ENCODE measurements around the gene CDKN1A. TPM values are rescaled to one million over a fixed set of nuclear protein-coding genes. Genes with fewer than 3 reads are reported as not detected.

Gene CDKN1A
- total RNA-seq, 1 donor from 2014 or later = 50.4 TPM

- H3K4me1 Mint-ChIP-seq = peaks cover 43% of the 10 kb centered on the region
- CTCF ChIA-PET = interaction anchor here (0.6 to 1.0 kb wide), 2 partner anchors 38 to 223 kb away, joined by 3 read pairs; no protein-coding TSS in a partner anchor
- intact Hi-C loops (cut with micrococcal nuclease) = no loop called here
Observed at GRCh38 chr6:36662380-36662779, 16.1 kb upstream of the CDKN1A start.

GRCh38 chr6:36662827-36663256 is 15.7 kb upstream of the CDKN1A start:
- no peak for DNase-seq

More at GRCh38 chr6:36662380-36662779, 16.1 kb upstream of the CDKN1A start:
- H3K4me3 Mint-ChIP-seq = no peak overlapping the region
- H3K9me3 Mint-ChIP-seq = no peaks in the 10 kb centered on the region
- H3K27me3 Mint-ChIP-seq = peaks cover 6% of the 10 kb centered on the region
- ATAC-seq (ENCODE audit: low read depth) (no peak), DNase-seq (no peak)
- H3K36me3 Mint-ChIP-seq (ENCODE audit: low read depth) = no peaks in the 10 kb centered on the region
- POLR2A ChIA-PET = interaction anchor here (1.2 kb wide), 1 partner anchor 17 kb away, joined by 4 read pairs; no protein-coding TSS in a partner anchor
- no peak overlapping the region for H3K27ac Mint-ChIP-seq
- TF ChIP-seq CTCF (IDR thresholded peaks at IDR 0.05) = no peak

GRCh38 chr6:36663504-36664446 is 14.7 kb upstream of the CDKN1A start:
- Mint-ChIP-seq H3K27me3 (peaks cover 6% of the 10 kb centered on the region), H3K27ac (no peak overlapping the region), H3K4me1 (peaks cover 42% of the 10 kb centered on the region), H3K36me3 (ENCODE audit: low read depth) (no peaks in the 10 kb centered on the region), H3K4me3 (no peak overlapping the region), H3K9me3 (no peaks in the 10 kb centered on the region)
- POLR2A ChIA-PET = interaction anchor here (0.7 to 1.5 kb wide), 3 partner anchors 13 to 82 kb away, joined by 3 to 5 read pairs (median 4); partner anchors contain the start of gene CDKN1A
- intact Hi-C loops (cut with micrococcal nuclease) = loop anchor here (2.0 kb wide), 1 partner anchor 13 kb away; no protein-coding TSS in a partner anchor
- no peak for TF ChIP-seq CTCF (IDR thresholded peaks at IDR 0.05)
- ATAC-seq (ENCODE audit: low read depth) (no peak), DNase-seq (no peak)
- CTCF ChIA-PET = interaction anchor here (1.0 kb wide), 1 partner anchor 38 kb away, joined by 3 read pairs; no protein-coding TSS in a partner anchor

More at GRCh38 chr6:36662827-36663256, 15.7 kb upstream of the CDKN1A start:
- Mint-ChIP-seq H3K36me3 (ENCODE audit: low read depth) (no peaks in the 10 kb centered on the region), H3K4me3 (no peak overlapping the region), H3K27ac (no peak overlapping the region), H3K9me3 (no peaks in the 10 kb centered on the region), H3K27me3 (peaks cover 6% of the 10 kb centered on the region), H3K4me1 (peaks cover 44% of the 10 kb centered on the region)
- CTCF ChIA-PET = interaction anchor here (0.6 to 1.0 kb wide), 3 partner anchors 37 to 222 kb away, joined by 3 read pairs; no protein-coding TSS in a partner anchor
- no peak for ATAC-seq (ENCODE audit: low read depth)
- intact Hi-C loops (cut with micrococcal nuclease) = no loop called here
- no peak for TF ChIP-seq CTCF (IDR thresholded peaks at IDR 0.05)
- POLR2A ChIA-PET = interaction anchor here (1.2 kb wide), 1 partner anchor 17 kb away, joined by 4 read pairs; no protein-coding TSS in a partner anchor

GRCh38 chr6:36665180-36665579 is 13.3 kb upstream of the CDKN1A start:
- DNase-seq (no peak), ATAC-seq (ENCODE audit: low read depth) (no peak)
- Mint-ChIP-seq H3K4me1 (peaks cover 38% of the 10 kb centered on the region), H3K36me3 (ENCODE audit: low read depth) (no peaks in the 10 kb centered on the region), H3K27me3 (peaks cover under 1% of the 10 kb centered on the region), H3K9me3 (no peaks in the 10 kb centered on the region), H3K4me3 (no peak overlapping the region), H3K27ac (no peak overlapping the region)
- CTCF ChIA-PET = no interaction called here
- no peak for TF ChIP-seq CTCF (IDR thresholded peaks at IDR 0.05)
- intact Hi-C loops (cut with micrococcal nuclease) = loop anchor here (2.0 kb wide), 1 partner anchor 14 kb away; no protein-coding TSS in a partner anchor
- POLR2A ChIA-PET = interaction anchor here (1.5 kb wide), 1 partner anchor 13 kb away, joined by 5 read pairs; the partner anchor contains the start of gene CDKN1A

All from activated B cell treated with CpG ODN at 0.5 μM for 24 hours (primary cell).